Right lobe of liver (tissue), 4 donors: Measurements from ENCODE around the gene PLBD2.

ENCODE experiments used
- POLR2A ChIP-seq: fragments of 450-650 bp; IDR thresholded peaks from one replicate; pipeline ENCODE4 v1.6.1; 2017; ENCODE audit warnings: antibody characterized with exemption, mild to moderate bottlenecking
- TF ChIP-seq, protein P1 (sequence below), 4 donors: fragments of 200-600 bp in 3 of 4; fragments of 450-650 bp in 1 of 4; IDR thresholded peaks; one replicate each; pipeline versions ENCODE4 v1.5.1 to v1.8.0; 2016 to 2022; ENCODE audit warnings: antibody characterized with exemption in 4 of 4, mild to moderate bottlenecking in 2 of 4
- donor health status: DM: no; HTN: no; CAD: no.
- donor health status: DM: no; HTN: no; CAD: no.
- donor health status: DM: no; HTN: yes; CAD: no.

DNA sequence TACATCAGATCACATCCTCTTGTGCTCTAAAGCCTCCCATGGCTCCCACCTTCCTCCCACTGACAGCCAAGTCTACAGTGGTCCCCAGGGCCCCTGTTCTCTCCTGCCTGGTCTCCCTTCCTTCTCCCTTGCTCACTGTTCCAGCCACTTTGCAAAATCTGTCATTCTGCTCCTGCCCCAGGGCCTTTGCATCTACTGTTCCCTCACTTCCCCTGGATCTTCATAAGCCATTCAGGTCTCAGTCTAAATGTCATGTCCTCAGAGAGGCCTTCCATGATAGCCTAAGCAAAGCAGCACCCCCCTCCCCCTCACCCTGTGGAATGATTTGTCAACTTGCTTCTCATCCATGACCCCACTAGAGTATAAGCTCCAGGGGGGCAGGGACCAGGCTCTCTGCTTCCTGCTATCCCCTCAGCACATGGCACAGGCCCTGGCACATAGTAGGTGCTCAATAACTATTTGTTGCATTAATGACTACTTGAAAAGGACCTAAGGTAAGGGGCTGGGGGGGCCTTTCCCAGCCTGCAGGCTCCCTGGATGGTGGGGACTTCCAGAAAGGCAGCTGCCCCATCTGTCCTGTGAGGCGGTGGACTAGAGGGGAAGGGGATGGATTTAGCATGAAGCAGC lies 28.5 kb upstream of the PLBD2 start:
- TF ChIP-seq, protein P1, sequence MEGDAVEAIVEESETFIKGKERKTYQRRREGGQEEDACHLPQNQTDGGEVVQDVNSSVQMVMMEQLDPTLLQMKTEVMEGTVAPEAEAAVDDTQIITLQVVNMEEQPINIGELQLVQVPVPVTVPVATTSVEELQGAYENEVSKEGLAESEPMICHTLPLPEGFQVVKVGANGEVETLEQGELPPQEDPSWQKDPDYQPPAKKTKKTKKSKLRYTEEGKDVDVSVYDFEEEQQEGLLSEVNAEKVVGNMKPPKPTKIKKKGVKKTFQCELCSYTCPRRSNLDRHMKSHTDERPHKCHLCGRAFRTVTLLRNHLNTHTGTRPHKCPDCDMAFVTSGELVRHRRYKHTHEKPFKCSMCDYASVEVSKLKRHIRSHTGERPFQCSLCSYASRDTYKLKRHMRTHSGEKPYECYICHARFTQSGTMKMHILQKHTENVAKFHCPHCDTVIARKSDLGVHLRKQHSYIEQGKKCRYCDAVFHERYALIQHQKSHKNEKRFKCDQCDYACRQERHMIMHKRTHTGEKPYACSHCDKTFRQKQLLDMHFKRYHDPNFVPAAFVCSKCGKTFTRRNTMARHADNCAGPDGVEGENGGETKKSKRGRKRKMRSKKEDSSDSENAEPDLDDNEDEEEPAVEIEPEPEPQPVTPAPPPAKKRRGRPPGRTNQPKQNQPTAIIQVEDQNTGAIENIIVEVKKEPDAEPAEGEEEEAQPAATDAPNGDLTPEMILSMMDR (IDR thresholded peaks at IDR 0.05): no peak
- TF ChIP-seq POLR2A: no peak
